ENCODE results near the gene NAA10.

GRCh38 chrX:153951683-153952372 is 17.0 kb upstream of the NAA10 start:
- TF ChIP-seq TEAD3 (CRISPR knock-in tag; optimal IDR thresholded peaks at IDR 0.05; ENCODE audit: borderline replicate concordance): no peak
- no peak for TF ChIP-seq HHEX (CRISPR knock-in tag; IDR thresholded peaks at IDR 0.05)
- no peak for TF ChIP-seq ATF7 (IDR thresholded peaks at IDR 0.05)
- TF ChIP-seq ATF7 (CRISPR knock-in tag; IDR thresholded peaks at IDR 0.05): no peak
- TF ChIP-seq KDM6A (CRISPR knock-in tag; IDR thresholded peaks at IDR 0.05; ENCODE audit: low read depth): no peak
- TF ChIP-seq TCF12 (IDR thresholded peaks at IDR 0.05): no peak
- no peak for TF ChIP-seq TCF12 (CRISPR knock-in tag; IDR thresholded peaks at IDR 0.05)
- no peak for TF ChIP-seq PRDM15 (CRISPR knock-in tag; IDR thresholded peaks at IDR 0.05)
- TF ChIP-seq ZFY (CRISPR knock-in tag; IDR thresholded peaks at IDR 0.05): no peak
- TF ChIP-seq GMEB1 (CRISPR knock-in tag; IDR thresholded peaks at IDR 0.05; ENCODE audit: borderline replicate concordance): no peak
- TF ChIP-seq MEF2D (CRISPR knock-in tag; IDR thresholded peaks at IDR 0.05): no peak
